DMS153 (cell line): ENCODE data around the gene MIEF2.
A peak's percentile ranks its signal among the peaks of the same experiment; 100 is the strongest.

Source experiments
- DNase-seq: peaks from one replicate; lab custom pipeline; 2025; lab: John Stamatoyannopoulos, UW

The MIEF2 gene

GRCh38 chr17:18235743-18236256 lies 24.7 kb upstream of the MIEF2 start:
- no peak for DNase-seq

GRCh38 chr17:18236494-18236893 lies 24.0 kb upstream of the MIEF2 start:
- no peak for DNase-seq

- DNase-seq = no peak
Observed at GRCh38 chr17:18237461-18237860, 23.0 kb upstream of the MIEF2 start.

GRCh38 chr17:18238299-18238698 lies 22.2 kb upstream of the MIEF2 start:
- DNase-seq = no peak

- no peak for DNase-seq
Observed at GRCh38 chr17:18240449-18240848, 20.0 kb upstream of the MIEF2 start.

GRCh38 chr17:18241229-18241871 lies 19.1 kb upstream of the MIEF2 start:
- DNase-seq = no peak

GRCh38 chr17:18245038-18245776 lies 15.3 kb upstream of the MIEF2 start:
- DNase-seq = no peak

- no peak for DNase-seq
Observed at GRCh38 chr17:18246109-18246725, 14.2 kb upstream of the MIEF2 start.

- peak; percentile 52 for DNase-seq
Observed at GRCh38 chr17:18246880-18247612, 13.4 kb upstream of the MIEF2 start.

- no peak for DNase-seq
Observed at GRCh38 chr17:18247613-18248001, 12.9 kb upstream of the MIEF2 start.

- peak; percentile 26 for DNase-seq
Observed at GRCh38 chr17:18248300-18248731, 12.1 kb upstream of the MIEF2 start.

- DNase-seq = no peak
Observed at GRCh38 chr17:18248811-18249210, 11.7 kb upstream of the MIEF2 start.

- peak; percentile 25 for DNase-seq
Observed at GRCh38 chr17:18250259-18250658, 10.2 kb upstream of the MIEF2 start.

GRCh38 chr17:18250708-18251107 lies 9.8 kb upstream of the MIEF2 start:
- DNase-seq = no peak

- DNase-seq = no peak
Observed at GRCh38 chr17:18251204-18251603, 9.3 kb upstream of the MIEF2 start.

GRCh38 chr17:18252160-18252559 lies 8.3 kb upstream of the MIEF2 start:
- DNase-seq = no peak

- no peak for DNase-seq
Observed at GRCh38 chr17:18253187-18253884, 7.1 kb upstream of the MIEF2 start.

GRCh38 chr17:18253947-18254821 lies 6.3 kb upstream of the MIEF2 start:
- no peak for DNase-seq

- no peak for DNase-seq
Observed at GRCh38 chr17:18254888-18255649, 5.4 kb upstream of the MIEF2 start.

GRCh38 chr17:18256351-18256750 lies 4.1 kb upstream of the MIEF2 start:
- no peak for DNase-seq
